ENCODE data around the gene GPR18.

Gene GPR18

DNA sequence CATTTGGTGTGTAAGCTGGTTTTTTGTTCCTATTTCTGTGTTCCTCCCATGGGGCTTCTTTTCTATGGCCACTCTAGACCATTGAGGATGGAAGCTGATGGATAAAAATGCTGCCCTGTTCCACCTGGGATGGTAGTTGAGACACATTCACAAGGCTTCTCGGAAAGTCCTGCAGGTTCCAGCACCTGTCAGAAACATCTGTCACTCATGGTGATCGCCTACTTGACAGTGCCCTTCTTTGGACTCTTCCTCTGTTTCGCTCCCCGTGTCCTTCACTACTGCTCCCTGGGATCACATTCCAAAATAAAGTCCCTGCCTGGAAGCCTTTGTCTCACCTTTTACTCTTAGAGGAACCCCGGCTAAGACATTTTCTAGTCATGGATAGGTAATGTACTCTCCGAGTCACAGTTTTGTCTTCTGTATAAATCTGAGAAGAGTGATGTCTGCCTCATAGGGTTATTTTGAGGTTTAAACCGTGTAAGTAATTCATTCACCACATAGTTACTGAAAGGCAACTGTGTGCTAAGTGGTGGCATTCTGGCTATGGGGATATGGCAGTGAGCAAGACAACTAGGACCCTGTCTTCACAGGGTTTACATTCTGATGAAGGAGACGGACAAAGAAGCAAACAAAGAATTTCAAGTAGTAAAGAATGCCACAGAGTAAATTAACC is 36.5 kb downstream of the GPR18 start:
- no peak for DNase-seq (ENCODE audit: low read depth in 1 of 2, low spot score in 1 of 2)
- Histone ChIP-seq H3K4me3 (replicated peaks; ENCODE audit: insufficient read depth, low read length) (no peak overlapping the region), H3K27ac (replicated peaks) (no peak overlapping the region), H3K27me3 (ENCODE audit: insufficient read depth, poor library complexity, severe bottlenecking) (no peaks in the 10 kb centered on the region)
- no peak for TF ChIP-seq GABPA (IDR thresholded peaks at IDR 0.05; ENCODE audit: low read depth)
- TF ChIP-seq, protein P1, sequence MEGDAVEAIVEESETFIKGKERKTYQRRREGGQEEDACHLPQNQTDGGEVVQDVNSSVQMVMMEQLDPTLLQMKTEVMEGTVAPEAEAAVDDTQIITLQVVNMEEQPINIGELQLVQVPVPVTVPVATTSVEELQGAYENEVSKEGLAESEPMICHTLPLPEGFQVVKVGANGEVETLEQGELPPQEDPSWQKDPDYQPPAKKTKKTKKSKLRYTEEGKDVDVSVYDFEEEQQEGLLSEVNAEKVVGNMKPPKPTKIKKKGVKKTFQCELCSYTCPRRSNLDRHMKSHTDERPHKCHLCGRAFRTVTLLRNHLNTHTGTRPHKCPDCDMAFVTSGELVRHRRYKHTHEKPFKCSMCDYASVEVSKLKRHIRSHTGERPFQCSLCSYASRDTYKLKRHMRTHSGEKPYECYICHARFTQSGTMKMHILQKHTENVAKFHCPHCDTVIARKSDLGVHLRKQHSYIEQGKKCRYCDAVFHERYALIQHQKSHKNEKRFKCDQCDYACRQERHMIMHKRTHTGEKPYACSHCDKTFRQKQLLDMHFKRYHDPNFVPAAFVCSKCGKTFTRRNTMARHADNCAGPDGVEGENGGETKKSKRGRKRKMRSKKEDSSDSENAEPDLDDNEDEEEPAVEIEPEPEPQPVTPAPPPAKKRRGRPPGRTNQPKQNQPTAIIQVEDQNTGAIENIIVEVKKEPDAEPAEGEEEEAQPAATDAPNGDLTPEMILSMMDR (IDR thresholded peaks at IDR 0.05; ENCODE audit: insufficient read depth, low read length) = no peak
- TF ChIP-seq, protein P2, sequence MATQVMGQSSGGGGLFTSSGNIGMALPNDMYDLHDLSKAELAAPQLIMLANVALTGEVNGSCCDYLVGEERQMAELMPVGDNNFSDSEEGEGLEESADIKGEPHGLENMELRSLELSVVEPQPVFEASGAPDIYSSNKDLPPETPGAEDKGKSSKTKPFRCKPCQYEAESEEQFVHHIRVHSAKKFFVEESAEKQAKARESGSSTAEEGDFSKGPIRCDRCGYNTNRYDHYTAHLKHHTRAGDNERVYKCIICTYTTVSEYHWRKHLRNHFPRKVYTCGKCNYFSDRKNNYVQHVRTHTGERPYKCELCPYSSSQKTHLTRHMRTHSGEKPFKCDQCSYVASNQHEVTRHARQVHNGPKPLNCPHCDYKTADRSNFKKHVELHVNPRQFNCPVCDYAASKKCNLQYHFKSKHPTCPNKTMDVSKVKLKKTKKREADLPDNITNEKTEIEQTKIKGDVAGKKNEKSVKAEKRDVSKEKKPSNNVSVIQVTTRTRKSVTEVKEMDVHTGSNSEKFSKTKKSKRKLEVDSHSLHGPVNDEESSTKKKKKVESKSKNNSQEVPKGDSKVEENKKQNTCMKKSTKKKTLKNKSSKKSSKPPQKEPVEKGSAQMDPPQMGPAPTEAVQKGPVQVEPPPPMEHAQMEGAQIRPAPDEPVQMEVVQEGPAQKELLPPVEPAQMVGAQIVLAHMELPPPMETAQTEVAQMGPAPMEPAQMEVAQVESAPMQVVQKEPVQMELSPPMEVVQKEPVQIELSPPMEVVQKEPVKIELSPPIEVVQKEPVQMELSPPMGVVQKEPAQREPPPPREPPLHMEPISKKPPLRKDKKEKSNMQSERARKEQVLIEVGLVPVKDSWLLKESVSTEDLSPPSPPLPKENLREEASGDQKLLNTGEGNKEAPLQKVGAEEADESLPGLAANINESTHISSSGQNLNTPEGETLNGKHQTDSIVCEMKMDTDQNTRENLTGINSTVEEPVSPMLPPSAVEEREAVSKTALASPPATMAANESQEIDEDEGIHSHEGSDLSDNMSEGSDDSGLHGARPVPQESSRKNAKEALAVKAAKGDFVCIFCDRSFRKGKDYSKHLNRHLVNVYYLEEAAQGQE (IDR thresholded peaks at IDR 0.05; ENCODE audit: insufficient replicate concordance, low read depth) = no peak
- TF ChIP-seq SPI1 (IDR thresholded peaks at IDR 0.05; ENCODE audit: borderline replicate concordance, low read depth) = no peak
- no peak for TF ChIP-seq POLR2AphosphoS5 (IDR thresholded peaks at IDR 0.05; ENCODE audit: low read depth)

DNA sequence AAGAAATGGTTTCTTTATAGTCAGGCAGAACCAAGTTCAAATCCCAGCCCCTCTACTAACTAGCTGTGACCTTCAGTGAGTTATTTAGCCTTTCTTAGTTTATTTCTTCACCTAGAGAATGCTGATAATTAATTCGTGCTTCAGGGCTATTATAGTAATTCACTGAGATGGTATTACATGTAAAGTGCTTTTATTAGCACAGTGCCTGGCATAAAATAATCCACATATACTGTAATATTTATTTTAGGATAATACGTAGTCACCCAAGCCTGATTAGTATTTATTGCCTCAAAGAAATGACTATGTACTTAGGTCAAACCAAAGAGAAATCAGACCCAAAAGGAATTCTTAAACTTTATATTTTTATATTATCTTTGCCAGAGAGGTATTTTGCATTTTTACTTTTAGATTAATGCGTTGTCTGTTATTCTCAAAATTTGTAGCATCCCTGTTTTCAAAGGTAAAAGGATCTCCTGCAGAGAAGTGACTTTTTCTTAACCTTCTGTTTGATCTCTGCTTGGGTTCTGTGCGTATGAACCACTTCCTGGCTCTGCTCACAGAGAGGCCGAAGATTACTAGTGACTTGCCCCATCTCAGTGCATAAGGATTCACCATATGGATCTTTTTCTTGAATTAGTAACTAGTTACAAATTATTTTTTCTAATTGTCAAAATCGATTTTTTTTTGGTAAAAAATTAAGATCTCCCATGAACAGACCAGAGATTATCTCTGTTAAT is 37.8 kb downstream of the GPR18 start:
- no peaks in the 10 kb centered on the region for H3K27me3 ChIP-seq (ENCODE audit: insufficient read depth, poor library complexity, severe bottlenecking)
- H3K27ac ChIP-seq (replicated peaks) = no peak overlapping the region
- no peak for DNase-seq (ENCODE audit: low read depth in 1 of 2, low spot score in 1 of 2)
- no peak overlapping the region for H3K4me3 ChIP-seq (replicated peaks; ENCODE audit: insufficient read depth, low read length)
- TF ChIP-seq SPI1 (IDR thresholded peaks at IDR 0.05; ENCODE audit: borderline replicate concordance, low read depth) (no peak), POLR2AphosphoS5 (IDR thresholded peaks at IDR 0.05; ENCODE audit: low read depth) (no peak), GABPA (IDR thresholded peaks at IDR 0.05; ENCODE audit: low read depth) (no peak)
- TF ChIP-seq, protein P1 (IDR thresholded peaks at IDR 0.05; ENCODE audit: insufficient read depth, low read length) = no peak
- TF ChIP-seq, protein P2 (IDR thresholded peaks at IDR 0.05; ENCODE audit: insufficient replicate concordance, low read depth) = no peak

DNA sequence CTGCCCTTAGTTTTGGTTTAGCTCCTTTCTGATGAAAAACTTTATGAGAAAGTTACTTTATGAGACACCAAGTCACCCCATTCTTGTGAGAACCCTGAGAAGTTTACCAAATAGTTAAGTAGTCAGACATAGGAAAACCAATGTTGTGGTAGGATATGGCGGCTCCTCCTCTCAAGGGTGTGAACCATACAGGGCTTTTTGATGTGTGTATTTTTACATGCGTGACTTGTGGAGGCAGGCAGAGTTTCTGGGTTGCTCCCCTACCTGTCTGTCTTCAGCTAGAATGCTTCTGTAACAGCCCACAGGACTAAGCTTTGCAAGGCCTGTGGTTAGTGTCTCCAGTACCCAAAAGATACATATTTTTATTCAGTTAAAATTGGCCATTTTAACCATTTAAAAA is 39.2 kb downstream of the GPR18 start:
- Histone ChIP-seq H3K4me3 (replicated peaks; ENCODE audit: insufficient read depth, low read length) (no peak overlapping the region), H3K27ac (replicated peaks) (no peak overlapping the region), H3K27me3 (ENCODE audit: insufficient read depth, poor library complexity, severe bottlenecking) (no peaks in the 10 kb centered on the region)
- no peak for DNase-seq (ENCODE audit: low read depth in 1 of 2, low spot score in 1 of 2)
- TF ChIP-seq POLR2AphosphoS5 (IDR thresholded peaks at IDR 0.05; ENCODE audit: low read depth) = no peak
- TF ChIP-seq, protein P1 (IDR thresholded peaks at IDR 0.05; ENCODE audit: insufficient read depth, low read length) = no peak
- TF ChIP-seq, protein P2 (IDR thresholded peaks at IDR 0.05; ENCODE audit: insufficient replicate concordance, low read depth) = no peak
- no peak for TF ChIP-seq SPI1 (IDR thresholded peaks at IDR 0.05; ENCODE audit: borderline replicate concordance, low read depth)
- TF ChIP-seq GABPA (IDR thresholded peaks at IDR 0.05; ENCODE audit: low read depth) = no peak
